Neural cell (in vitro differentiated cells): ENCODE measurements around the gene SMIM7. TPM values are rescaled to one million over a fixed set of nuclear protein-coding genes. Genes with fewer than 3 reads are reported as not detected.

Experiments
- H2AFZ ChIP-seq: fragments of 200-600, 300-800 bp; sonication (generic), shearing (Covaris generic); 2 replicates; pipeline ENCODE4 v1.6.0; 2014; ENCODE audit warnings: low read depth, mild to moderate bottlenecking, antibody characterized with exemption, low read length, moderate library complexity
- H3F3A ChIP-seq: fragments of 200-600 bp; shearing (Covaris generic); 2 replicates; pipeline ENCODE4 v1.6.1; 2016; ENCODE audit warnings: mild to moderate bottlenecking, moderate library complexity, mixed read lengths, antibody characterized with exemption, low read length; ENCODE audit not compliant: insufficient read depth, poor library complexity, severe bottlenecking
- H3K27ac ChIP-seq: fragments of 200-600, 300-800 bp; sonication (generic), shearing (Covaris generic); 2 replicates; pipeline ENCODE4 v1.5.1; 2014; ENCODE audit warnings: mild to moderate bottlenecking, low read length, moderate library complexity
- H3K27me3 ChIP-seq: fragments of 300-800, 200-600 bp; sonication (generic), shearing (Covaris generic); 2 replicates; pipeline ENCODE4 v1.6.0; 2014; ENCODE audit warnings: mild to moderate bottlenecking, low read depth, low read length, moderate library complexity; ENCODE audit not compliant: insufficient read depth
- H3K36me3 ChIP-seq: fragments of 300-800, 200-600 bp; sonication (generic), shearing (Covaris generic); 2 replicates; pipeline ENCODE4 v1.5.1; 2014; ENCODE audit warnings: mild to moderate bottlenecking, antibody characterized with exemption, low read length, moderate library complexity; ENCODE audit not compliant: insufficient read depth
- H3K4me2 ChIP-seq: fragments of 300-800, 200-600 bp; sonication (generic), shearing (Covaris generic); 2 replicates; pipeline ENCODE4 v1.6.0; 2014; ENCODE audit warnings: mild to moderate bottlenecking, low read length
- H3K4me3 ChIP-seq: fragments of 300-800, 200-600 bp; sonication (generic), shearing (Covaris generic); 2 replicates; pipeline ENCODE4 v1.5.1; 2014; ENCODE audit warnings: mild to moderate bottlenecking, low read length, moderate library complexity
- H3K79me2 ChIP-seq: fragments of 200-600 bp; shearing (Covaris generic); replicated peaks from 2 replicates; pipeline ENCODE4 v1.6.0; 2014; ENCODE audit warnings: mild to moderate bottlenecking, low read length, moderate library complexity; ENCODE audit not compliant: insufficient read depth
- H3K9ac ChIP-seq: fragments of 300-800, 200-600 bp; sonication (generic), shearing (Covaris generic); 2 replicates; pipeline ENCODE4 v1.6.1; 2016; ENCODE audit warnings: mild to moderate bottlenecking, low read length, mixed read lengths
- H3K9me2 ChIP-seq: fragments of 200-600 bp; shearing (Covaris generic); 2 replicates; pipeline ENCODE4 v1.6.1; 2016; ENCODE audit warnings: mild to moderate bottlenecking, low read length, mixed read lengths; ENCODE audit not compliant: insufficient read depth
- H3K9me3 ChIP-seq: fragments of 200-600, 300-800 bp; sonication (generic), shearing (Covaris generic); 2 replicates; pipeline ENCODE4 v1.6.1; 2016; ENCODE audit warnings: mild to moderate bottlenecking, mixed run types, low read length, moderate library complexity, mixed read lengths
- H4K20me1 ChIP-seq: fragments of 200-600 bp; shearing (Covaris generic); 2 replicates; pipeline ENCODE4 v1.6.1; 2016; ENCODE audit warnings: mild to moderate bottlenecking, mixed run types; ENCODE audit not compliant: insufficient read depth
- CTCF ChIP-seq: fragments of 450-650 bp; IDR thresholded peaks from 2 replicates; pipeline ENCODE4 v1.5.1; 2014; ENCODE audit warnings: antibody characterized with exemption, mild to moderate bottlenecking, moderate library complexity; ENCODE audit not compliant: poor library complexity, severe bottlenecking
- EP300 ChIP-seq: fragments of 450-650 bp; conservative IDR thresholded peaks from 2 replicates; pipeline ENCODE4 v1.6.1; 2014; ENCODE audit warnings: antibody characterized with exemption, mild to moderate bottlenecking, moderate library complexity; ENCODE audit not compliant: poor library complexity, severe bottlenecking
- EZH2 ChIP-seq: fragments of 200-600, 300-800 bp; shearing (Covaris generic), sonication (generic); IDR thresholded peaks from 2 replicates; pipeline ENCODE4 v1.6.1; 2014; ENCODE audit warnings: antibody characterized with exemption, low read length, borderline replicate concordance, mild to moderate bottlenecking; ENCODE audit not compliant: insufficient read depth, poor library complexity, severe bottlenecking
- MXI1 ChIP-seq: fragments of 450-650 bp; conservative IDR thresholded peaks from 2 replicates; pipeline ENCODE4 v1.6.1; 2014; ENCODE audit warnings: antibody characterized with exemption, mild to moderate bottlenecking; ENCODE audit not compliant: poor library complexity, severe bottlenecking
- POLR2AphosphoS5 ChIP-seq: IDR thresholded peaks from 2 replicates; pipeline ENCODE4 v1.6.1; 2012
- RAD21 ChIP-seq: fragments of 450-650 bp; conservative IDR thresholded peaks from 2 replicates; pipeline ENCODE4 v1.6.1; 2014; ENCODE audit warnings: antibody characterized with exemption, mild to moderate bottlenecking, moderate library complexity
- REST ChIP-seq: IDR thresholded peaks from 2 replicates; pipeline ENCODE4 v1.6.1; 2012; ENCODE audit warnings: borderline replicate concordance
- SMC3 ChIP-seq: fragments of 450-650 bp; conservative IDR thresholded peaks from 2 replicates; pipeline ENCODE4 v1.6.1; 2014; ENCODE audit warnings: antibody characterized with exemption, mild to moderate bottlenecking, moderate library complexity; ENCODE audit not compliant: poor library complexity
- TAF1 ChIP-seq: IDR thresholded peaks from 2 replicates; pipeline ENCODE4 v1.6.1; 2012; ENCODE audit warnings: low read depth
- polyA plus RNA-seq: library from polyadenylated mRNA; depleted of rRNA; stranded (reverse); fragments of >200 nt; gene quantifications from 2 replicates; pipeline ENCODE4 v1.2.3, GENCODE V29; 2014

Gene SMIM7
- polyA plus RNA-seq, 1 donor from 2014 or later, result 153 TPM

- Histone ChIP-seq H3K9me3 (no peaks in the 10 kb centered on the region), H3K27me3 (no peaks in the 10 kb centered on the region), H3K4me3 (no peak overlapping the region), H3K36me3 (no peaks in the 10 kb centered on the region), H3K27ac (no peak overlapping the region), H3F3A (no peaks in the 10 kb centered on the region), H2AFZ (no peak overlapping the region), H3K9ac (no peak overlapping the region), H3K79me2 (peaks cover 18% of the 10 kb centered on the region), H3K9me2 (no peaks in the 10 kb centered on the region), H4K20me1 (no peaks in the 10 kb centered on the region), H3K4me2 (no peak overlapping the region)
- TF ChIP-seq SMC3, result no peak
- no peak for TF ChIP-seq TAF1
- TF ChIP-seq CTCF, result no peak
- no peak for TF ChIP-seq MXI1
- TF ChIP-seq REST, result no peak
- TF ChIP-seq POLR2AphosphoS5, result no peak
- TF ChIP-seq RAD21, result no peak
- TF ChIP-seq EZH2, result no peak
- no peak for TF ChIP-seq EP300
These were observed 5.3 kb downstream of the SMIM7 start for GRCh38 chr19:16654627-16655026.

- H3K27me3 ChIP-seq, result no peaks in the 10 kb centered on the region
- no peak overlapping the region for H2AFZ ChIP-seq
- H3K9ac ChIP-seq, result no peak overlapping the region
- no peaks in the 10 kb centered on the region for H3F3A ChIP-seq
- no peak overlapping the region for H3K27ac ChIP-seq
- H3K9me3 ChIP-seq, result no peaks in the 10 kb centered on the region
- H3K4me3 ChIP-seq, result no peak overlapping the region
- peaks cover 14% of the 10 kb centered on the region for H3K79me2 ChIP-seq
- H3K36me3 ChIP-seq, result no peaks in the 10 kb centered on the region
- H4K20me1 ChIP-seq, result no peaks in the 10 kb centered on the region
- TF ChIP-seq EP300 (no peak), EZH2 (no peak), SMC3 (no peak), POLR2AphosphoS5 (no peak)
- no peaks in the 10 kb centered on the region for H3K9me2 ChIP-seq
- H3K4me2 ChIP-seq, result no peak overlapping the region
These were observed 5.8 kb downstream of the SMIM7 start for GRCh38 chr19:16654140-16654539.
